ENCODE results near the gene SAMD11. TPM values are rescaled to one million over a fixed set of nuclear protein-coding genes. Genes with fewer than 3 reads are reported as not detected.

Gene SAMD11
- total RNA-seq, 4 donors from 2014 or later: 6.2 to 28.8 (median 13.9) TPM

- H3K9me3 ChIP-seq: no peaks in the 10 kb centered on the region
- TF ChIP-seq EP300 (IDR thresholded peaks at IDR 0.05) (no peak), CTCF (IDR thresholded peaks at IDR 0.05) (no peak), POLR2AphosphoS5 (IDR thresholded peaks at IDR 0.05) (no peak), POLR2A (IDR thresholded peaks at IDR 0.05; ENCODE audit: low read depth) (no peak)
- peaks cover 0 to 69% (median 0%) of the 10 kb centered on the region in 4 donors for H3K27me3 ChIP-seq
- H3K4me3 ChIP-seq: no peak overlapping the region
- H3K4me1 ChIP-seq: peaks cover 2 to 12% (median 10%) of the 10 kb centered on the region in 4 donors
- WGBS: 86% methylated on average over 8 of the region's 8 CpGs
- intact Hi-C loops (cut with DNase I): loop anchor here (5.0 kb wide), 1 partner anchor 38 kb away; no protein-coding TSS in a partner anchor
- H3K36me3 ChIP-seq: no peaks in the 10 kb centered on the region
- H3K27ac ChIP-seq (replicated peaks in 1 of 4): no peak overlapping the region
- DNase-seq (ENCODE audit: extremely low spot score): peak; percentile 77
These were observed 23.9 kb upstream of the SAMD11 start for GRCh38 chr1:899636-900317.

GRCh38 chr1:901108-901859 lies 22.4 kb upstream of the SAMD11 start:
- TF ChIP-seq POLR2AphosphoS5 (IDR thresholded peaks at IDR 0.05) (no peak), POLR2A (IDR thresholded peaks at IDR 0.05; ENCODE audit: low read depth) (no peak), CTCF (IDR thresholded peaks at IDR 0.05) (no peak), EP300 (IDR thresholded peaks at IDR 0.05) (no peak)

GRCh38 chr1:902802-903201 lies 20.9 kb upstream of the SAMD11 start:
- Histone ChIP-seq H3K27me3 (peaks cover 0 to 68% (median 0%) of the 10 kb centered on the region in 4 donors), H3K36me3 (no peaks in the 10 kb centered on the region), H3K27ac (replicated peaks in 1 of 4) (no peak overlapping the region), H3K4me3 (no peak overlapping the region), H3K9me3 (no peaks in the 10 kb centered on the region), H3K4me1 (peaks cover 15 to 38% (median 34%) of the 10 kb centered on the region in 4 donors)
- DNase-seq (ENCODE audit: extremely low spot score): no peak
- TF ChIP-seq POLR2AphosphoS5 (IDR thresholded peaks at IDR 0.05) (no peak), POLR2A (IDR thresholded peaks at IDR 0.05; ENCODE audit: low read depth) (no peak), CTCF (IDR thresholded peaks at IDR 0.05) (no peak), EP300 (IDR thresholded peaks at IDR 0.05) (no peak)
- WGBS: 93% methylated on average over 21 of the region's 21 CpGs
- intact Hi-C loops (cut with DNase I): loop anchor here (5.0 kb wide), 1 partner anchor 34 kb away; no protein-coding TSS in a partner anchor

More at GRCh38 chr1:901108-901859, 22.4 kb upstream of the SAMD11 start:
- Histone ChIP-seq H3K4me3 (no peak overlapping the region), H3K9me3 (no peaks in the 10 kb centered on the region), H3K4me1 (peaks cover 9 to 25% (median 25%) of the 10 kb centered on the region in 4 donors), H3K27me3 (peaks cover 0 to 73% (median 0%) of the 10 kb centered on the region in 4 donors), H3K36me3 (no peaks in the 10 kb centered on the region), H3K27ac (replicated peaks in 1 of 4) (no peak overlapping the region)
- intact Hi-C loops (cut with DNase I): loop anchor here (5.0 kb wide), 1 partner anchor 36 kb away; no protein-coding TSS in a partner anchor
- DNase-seq (ENCODE audit: extremely low spot score): peak; percentile 60
- 86% methylated on average over 18 of the region's 18 CpGs for WGBS

GRCh38 chr1:903305-903704 lies 20.4 kb upstream of the SAMD11 start:
- no peaks in the 10 kb centered on the region for H3K9me3 ChIP-seq
- intact Hi-C loops (cut with DNase I): loop anchor here (5.0 kb wide), 1 partner anchor 34 kb away; no protein-coding TSS in a partner anchor
- TF ChIP-seq EP300 (IDR thresholded peaks at IDR 0.05) (no peak), POLR2A (IDR thresholded peaks at IDR 0.05; ENCODE audit: low read depth) (no peak), CTCF (IDR thresholded peaks at IDR 0.05) (no peak), POLR2AphosphoS5 (IDR thresholded peaks at IDR 0.05) (no peak)
- H3K4me1 ChIP-seq: peaks cover 15 to 38% (median 34%) of the 10 kb centered on the region in 4 donors
- peak; percentile 86 for DNase-seq (ENCODE audit: extremely low spot score)
- no peak overlapping the region for H3K27ac ChIP-seq (replicated peaks in 1 of 4)
- peaks cover 0 to 68% (median 0%) of the 10 kb centered on the region in 4 donors for H3K27me3 ChIP-seq
- H3K36me3 ChIP-seq: no peaks in the 10 kb centered on the region
- H3K4me3 ChIP-seq: no peak overlapping the region
- WGBS: 99% methylated on average over 10 of the region's 10 CpGs
